GM12878 (cell line): Measurements from ENCODE around the gene NEK2.

Experiments used
- CEBPB ChIP-seq, 2 experiments: fragments of 150-350 bp in 1 of 2; IDR thresholded peaks; 2 replicates each; pipeline ENCODE4 v1.6.1; 2012 to 2014; ENCODE audit warnings: low read depth in 2 of 2, low read length in 2 of 2, borderline replicate concordance in 1 of 2, inconsistent platforms in 1 of 2
- EP300 ChIP-seq, 2 experiments: fragments of 150-350 bp in 1 of 2; IDR thresholded peaks; 2 replicates each; pipeline ENCODE4 v1.6.1; 2011 to 2012; ENCODE audit warnings: low read depth in 2 of 2, low read length in 2 of 2, borderline replicate concordance in 1 of 2, improper control_type of control experiment in 1 of 2, inconsistent platforms in 1 of 2; ENCODE audit not compliant: control insufficient read depth in 1 of 2
- JUND ChIP-seq: IDR thresholded peaks from 2 replicates; pipeline ENCODE4 v1.6.1; 2012; ENCODE audit warnings: low read depth, mild to moderate bottlenecking, low read length, improper control_type of control experiment, moderate library complexity
- RB1 ChIP-seq: fragments of 450-650 bp; formaldehyde crosslinking; IDR thresholded peaks from 2 replicates; pipeline ENCODE4 v1.6.1; 2017; ENCODE audit warnings: mild to moderate bottlenecking, borderline replicate concordance
- YY1 ChIP-seq: IDR thresholded peaks from 2 replicates; pipeline ENCODE4 v1.6.1; 2011; ENCODE audit warnings: low read depth, mild to moderate bottlenecking, low read length
- ZNF217 ChIP-seq: fragments of 450-650 bp; IDR thresholded peaks from 2 replicates; pipeline ENCODE4 v1.6.1; 2017; ENCODE audit warnings: antibody characterized with exemption, mild to moderate bottlenecking
- ZSCAN29 ChIP-seq: fragments of 450-650 bp; IDR thresholded peaks from 2 replicates; pipeline ENCODE4 v1.6.1; 2017; ENCODE audit warnings: mild to moderate bottlenecking, moderate library complexity

- TF ChIP-seq EP300 (IDR thresholded peaks at IDR 0.05; ENCODE audit: borderline replicate concordance in 1 of 2, control insufficient read depth in 1 of 2, low read depth in 2 of 2, low read length in 2 of 2) (peak in 1 of 2 experiments; percentile 79; a peak in 1 of 4 replicates), JUND (no peak), CEBPB (IDR thresholded peaks at IDR 0.05; ENCODE audit: borderline replicate concordance in 1 of 2, low read depth in 2 of 2, low read length in 2 of 2) (no peak), RB1 (no peak), ZNF217 (no peak), ZSCAN29 (no peak), YY1 (peak; percentile 78)
Measured at GRCh38 chr1:211677659-211678058, 2.2 kb upstream of the NEK2 start.
